Mammary epithelial cell (primary cell): ENCODE data around the gene VSIG10.

Experiments
- EZH2 ChIP-seq: IDR thresholded peaks from 2 replicates; pipeline ENCODE4 v1.6.1; 2012; ENCODE audit warnings: low read length, inconsistent platforms, borderline replicate concordance
- TF ChIP-seq, protein P1 (sequence below), 2 donors: IDR thresholded peaks in 1 of 2; conservative IDR thresholded peaks in 1 of 2; 2 replicates each; pipeline ENCODE4 v1.5.1; 2011 to 2012; ENCODE audit warnings: inconsistent platforms in 2 of 2, low read length in 2 of 2, mild to moderate bottlenecking in 2 of 2, control low read depth in 1 of 2, low read depth in 1 of 2; ENCODE audit not compliant: insufficient read depth in 1 of 2; ENCODE audit errors: extremely low read depth in 1 of 2

DNA sequence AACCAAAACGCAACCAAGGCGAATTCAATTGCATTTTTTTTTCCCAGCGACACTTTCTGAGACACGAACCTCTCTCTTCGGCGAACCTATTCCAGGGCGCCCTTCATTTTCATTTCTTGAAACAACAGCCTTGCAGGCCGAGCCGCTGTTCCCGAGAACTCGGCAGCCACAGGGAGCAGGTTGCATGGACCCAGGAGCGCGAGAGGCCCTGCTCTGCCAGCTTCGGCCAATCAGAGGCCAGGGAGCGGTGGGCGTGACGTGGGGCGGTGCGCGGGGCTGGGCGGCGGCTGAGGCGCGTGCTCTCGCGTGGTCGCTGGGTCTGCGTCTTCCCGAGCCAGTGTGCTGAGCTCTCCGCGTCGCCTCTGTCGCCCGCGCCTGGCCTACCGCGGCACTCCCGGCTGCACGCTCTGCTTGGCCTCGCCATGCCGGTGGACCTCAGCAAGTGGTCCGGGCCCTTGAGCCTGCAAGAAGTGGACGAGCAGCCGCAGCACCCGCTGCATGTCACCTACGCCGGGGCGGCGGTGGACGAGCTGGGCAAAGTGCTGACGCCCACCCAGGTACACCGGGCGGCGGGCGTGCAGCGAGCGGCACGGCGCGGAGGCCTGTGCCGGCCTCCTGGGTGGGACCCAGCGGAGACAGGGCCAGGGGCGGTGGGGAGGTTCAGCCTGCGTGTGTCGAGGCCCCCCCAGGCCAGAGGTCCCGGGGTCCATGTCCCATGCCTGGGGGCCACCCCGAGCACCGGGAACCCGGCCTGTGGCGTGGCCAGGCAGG is 32.2 kb upstream of the VSIG10 start, which contains the start of gene PEBP1:
- TF ChIP-seq, protein P1, sequence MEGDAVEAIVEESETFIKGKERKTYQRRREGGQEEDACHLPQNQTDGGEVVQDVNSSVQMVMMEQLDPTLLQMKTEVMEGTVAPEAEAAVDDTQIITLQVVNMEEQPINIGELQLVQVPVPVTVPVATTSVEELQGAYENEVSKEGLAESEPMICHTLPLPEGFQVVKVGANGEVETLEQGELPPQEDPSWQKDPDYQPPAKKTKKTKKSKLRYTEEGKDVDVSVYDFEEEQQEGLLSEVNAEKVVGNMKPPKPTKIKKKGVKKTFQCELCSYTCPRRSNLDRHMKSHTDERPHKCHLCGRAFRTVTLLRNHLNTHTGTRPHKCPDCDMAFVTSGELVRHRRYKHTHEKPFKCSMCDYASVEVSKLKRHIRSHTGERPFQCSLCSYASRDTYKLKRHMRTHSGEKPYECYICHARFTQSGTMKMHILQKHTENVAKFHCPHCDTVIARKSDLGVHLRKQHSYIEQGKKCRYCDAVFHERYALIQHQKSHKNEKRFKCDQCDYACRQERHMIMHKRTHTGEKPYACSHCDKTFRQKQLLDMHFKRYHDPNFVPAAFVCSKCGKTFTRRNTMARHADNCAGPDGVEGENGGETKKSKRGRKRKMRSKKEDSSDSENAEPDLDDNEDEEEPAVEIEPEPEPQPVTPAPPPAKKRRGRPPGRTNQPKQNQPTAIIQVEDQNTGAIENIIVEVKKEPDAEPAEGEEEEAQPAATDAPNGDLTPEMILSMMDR (conservative IDR thresholded peaks at IDR 0.05 in 1 of 2, IDR thresholded peaks at IDR 0.05 in 1 of 2; ENCODE audit: extremely low read depth in 1 of 2, insufficient read depth in 1 of 2, low read depth in 1 of 2, low read length in 2 of 2): no peak
- no peak for TF ChIP-seq EZH2
